GM13977 (cell line): ENCODE data around the gene NCKAP1.

Experiments used
- DNase-seq: peaks from one replicate; pipeline ENCODE4 v3.0.0; 2012; ENCODE audit warnings: low spot score
- CTCF ChIP-seq: IDR thresholded peaks from 2 replicates; pipeline ENCODE4 v1.5.1; 2012; ENCODE audit warnings: mild to moderate bottlenecking, control low read depth; ENCODE audit not compliant: insufficient read depth; ENCODE audit errors: extremely low read depth, missing control alignments
- in situ Hi-C: fragments of 300-500 bp; cut with MboI; formaldehyde crosslinking; loops from one replicate; pipeline ENCODE4 v1.12.0; 2022; ENCODE audit warnings: low sequenced_read_pairs, low pct_unique_long_range_greater_than_20kb, mixed read lengths, inconsistent platforms; ENCODE audit not compliant: unreplicated experiment

The NCKAP1 gene

GRCh38 chr2:182950546-182950945 is 87.7 kb downstream of the NCKAP1 start:
- DNase-seq = no peak
- TF ChIP-seq CTCF = no peak
- in situ Hi-C loops = no loop called here

- DNase-seq = no peak
- TF ChIP-seq CTCF = no peak
- in situ Hi-C loops = no loop called here
Measured at GRCh38 chr2:182949572-182950189, 88.6 kb downstream of the NCKAP1 start.

GRCh38 chr2:182949052-182949451 is 89.2 kb downstream of the NCKAP1 start:
- no peak for TF ChIP-seq CTCF
- in situ Hi-C loops = no loop called here
- no peak for DNase-seq

GRCh38 chr2:182946958-182947369 is 91.3 kb downstream of the NCKAP1 start:
- in situ Hi-C loops = no loop called here
- no peak for DNase-seq

GRCh38 chr2:182943339-182943738 is 94.9 kb downstream of the NCKAP1 start:
- no peak for DNase-seq
- in situ Hi-C loops = no loop called here
- no peak for TF ChIP-seq CTCF

More at GRCh38 chr2:182946958-182947369, 91.3 kb downstream of the NCKAP1 start:
- TF ChIP-seq CTCF = no peak

GRCh38 chr2:182942756-182943155 is 95.5 kb downstream of the NCKAP1 start:
- TF ChIP-seq CTCF = no peak
- in situ Hi-C loops = no loop called here
- no peak for DNase-seq

- in situ Hi-C loops = no loop called here
- no peak for TF ChIP-seq CTCF
Measured at GRCh38 chr2:182941919-182942318, 96.3 kb downstream of the NCKAP1 start.

More at GRCh38 chr2:182941919-182942318, 96.3 kb downstream of the NCKAP1 start:
- no peak for DNase-seq
